Measurements from ENCODE around the gene IL13RA1.

DNA sequence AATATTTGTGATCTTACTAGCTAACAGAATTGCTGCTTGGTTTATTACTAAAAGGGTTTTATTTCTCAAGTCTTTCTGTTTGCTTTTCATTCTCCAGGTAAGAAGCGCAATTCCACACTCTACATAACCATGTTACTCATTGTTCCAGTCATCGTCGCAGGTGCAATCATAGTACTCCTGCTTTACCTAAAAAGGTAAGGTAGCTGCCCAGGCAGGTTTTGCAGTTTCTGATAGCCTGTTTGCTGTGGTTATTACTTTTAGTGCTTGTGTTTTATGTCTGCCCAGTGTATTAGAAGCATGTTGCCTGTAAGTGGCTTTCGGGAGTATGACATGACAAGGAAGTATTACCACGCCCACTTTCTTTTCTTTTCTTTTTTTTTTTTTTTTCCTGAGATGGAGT lies 46.4 kb downstream of the IL13RA1 start:
- TF ChIP-seq, protein P1, sequence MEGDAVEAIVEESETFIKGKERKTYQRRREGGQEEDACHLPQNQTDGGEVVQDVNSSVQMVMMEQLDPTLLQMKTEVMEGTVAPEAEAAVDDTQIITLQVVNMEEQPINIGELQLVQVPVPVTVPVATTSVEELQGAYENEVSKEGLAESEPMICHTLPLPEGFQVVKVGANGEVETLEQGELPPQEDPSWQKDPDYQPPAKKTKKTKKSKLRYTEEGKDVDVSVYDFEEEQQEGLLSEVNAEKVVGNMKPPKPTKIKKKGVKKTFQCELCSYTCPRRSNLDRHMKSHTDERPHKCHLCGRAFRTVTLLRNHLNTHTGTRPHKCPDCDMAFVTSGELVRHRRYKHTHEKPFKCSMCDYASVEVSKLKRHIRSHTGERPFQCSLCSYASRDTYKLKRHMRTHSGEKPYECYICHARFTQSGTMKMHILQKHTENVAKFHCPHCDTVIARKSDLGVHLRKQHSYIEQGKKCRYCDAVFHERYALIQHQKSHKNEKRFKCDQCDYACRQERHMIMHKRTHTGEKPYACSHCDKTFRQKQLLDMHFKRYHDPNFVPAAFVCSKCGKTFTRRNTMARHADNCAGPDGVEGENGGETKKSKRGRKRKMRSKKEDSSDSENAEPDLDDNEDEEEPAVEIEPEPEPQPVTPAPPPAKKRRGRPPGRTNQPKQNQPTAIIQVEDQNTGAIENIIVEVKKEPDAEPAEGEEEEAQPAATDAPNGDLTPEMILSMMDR (conservative IDR thresholded peaks at IDR 0.05) = no peak
- no peak for TF ChIP-seq EZH2 (IDR thresholded peaks at IDR 0.05; ENCODE audit: low read depth)

Measured in PC-9 (cell line).